ENCODE measurements around the gene ACAT2. TPM values are rescaled to one million over a fixed set of nuclear protein-coding genes. Genes with fewer than 3 reads are reported as not detected.
"Not testable (repeated sequence)": the region's sequence is repeated elsewhere in the genome, so short reads cannot be mapped to it uniquely, and the experiment has no call there.

Gene ACAT2
- total and polyA plus RNA-seq, 11 donors = 1.3 to 18.1 (median 7.3) TPM

DNA sequence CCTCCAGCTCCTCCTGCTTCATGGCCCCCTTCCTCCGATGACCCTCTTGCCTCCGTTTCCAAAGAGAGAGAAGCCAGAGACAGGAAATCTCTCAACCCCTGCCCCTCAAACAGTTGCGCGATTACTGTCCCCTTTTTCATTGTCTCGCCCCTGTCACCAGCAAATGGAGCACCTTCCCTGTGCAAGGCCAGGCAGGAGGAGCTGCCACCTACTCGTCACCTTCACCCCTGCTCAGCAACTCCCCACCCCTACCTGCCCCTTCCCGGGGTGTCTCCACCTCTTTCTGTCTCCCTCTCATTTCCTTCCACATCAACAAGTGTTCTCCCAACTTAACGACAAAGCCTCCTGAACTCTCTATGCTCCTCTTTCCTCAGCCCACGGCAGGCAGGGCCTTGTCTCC lies 51.9 kb downstream of the ACAT2 start:
- H3K27me3 ChIP-seq = no peaks in the 10 kb centered on the region
- no peak for DNase-seq
- no peak for TF ChIP-seq POLR2A (IDR thresholded peaks at IDR 0.05)
- TF ChIP-seq CTCF (IDR thresholded peaks at IDR 0.05) = no peak
- H3K36me3 ChIP-seq = no peaks in the 10 kb centered on the region
- no peaks in the 10 kb centered on the region for H3K9me3 ChIP-seq
- intact Hi-C loops (cut with DNase I) = no loop called here
- no peak overlapping the region for H3K4me3 ChIP-seq
- H3K27ac ChIP-seq = no peak overlapping the region
- H3K4me1 ChIP-seq = no peaks in the 10 kb centered on the region
- ATAC-seq = no peak
- 78 to 85% (median 81%) methylated on average over 9 of the region's 9 CpGs for WGBS, 4 donors

DNA sequence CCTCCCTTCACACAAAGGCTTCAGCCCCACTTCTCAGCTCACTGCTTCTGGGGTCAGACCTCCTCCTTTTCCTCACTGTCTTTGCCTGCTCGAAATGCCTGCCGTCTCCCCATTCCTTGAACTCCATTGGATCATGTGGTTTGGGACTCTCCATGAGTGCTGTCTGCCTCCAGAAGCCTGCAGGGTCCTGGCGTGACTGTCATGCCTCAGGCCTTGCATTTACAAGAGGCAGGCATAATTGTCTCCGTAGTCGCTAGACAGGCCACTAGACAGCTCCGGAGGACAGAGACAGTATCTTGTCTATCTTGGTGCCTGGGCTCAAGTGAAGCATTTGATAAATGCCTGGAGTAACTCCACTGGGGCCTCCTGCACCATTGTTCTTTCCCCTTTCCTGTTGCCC lies 53.6 kb downstream of the ACAT2 start:
- Histone ChIP-seq H3K27ac (no peak overlapping the region), H3K36me3 (no peaks in the 10 kb centered on the region), H3K4me1 (no peaks in the 10 kb centered on the region), H3K4me3 (no peak overlapping the region), H3K27me3 (no peaks in the 10 kb centered on the region), H3K9me3 (no peaks in the 10 kb centered on the region)
- intact Hi-C loops (cut with DNase I) = no loop called here
- TF ChIP-seq POLR2A (IDR thresholded peaks at IDR 0.05) = no peak
- TF ChIP-seq CTCF (IDR thresholded peaks at IDR 0.05) = no peak
- DNase-seq (no peak), ATAC-seq (no peak)
- WGBS, 4 donors = 72 to 81% (median 74%) methylated on average over 6 of the region's 6 CpGs

GRCh38 chr6:159816775-159817174 lies 54.9 kb downstream of the ACAT2 start:
- H3K36me3 ChIP-seq; H3K27me3 ChIP-seq; H3K27ac ChIP-seq; H3K4me3 ChIP-seq; ATAC-seq; intact Hi-C loops (cut with DNase I); H3K4me1 ChIP-seq; DNase-seq; H3K9me3 ChIP-seq: not testable (repeated sequence)
- WGBS, 4 donors = 73 to 83% (median 79%) methylated on average over 3 of the region's 3 CpGs

DNA sequence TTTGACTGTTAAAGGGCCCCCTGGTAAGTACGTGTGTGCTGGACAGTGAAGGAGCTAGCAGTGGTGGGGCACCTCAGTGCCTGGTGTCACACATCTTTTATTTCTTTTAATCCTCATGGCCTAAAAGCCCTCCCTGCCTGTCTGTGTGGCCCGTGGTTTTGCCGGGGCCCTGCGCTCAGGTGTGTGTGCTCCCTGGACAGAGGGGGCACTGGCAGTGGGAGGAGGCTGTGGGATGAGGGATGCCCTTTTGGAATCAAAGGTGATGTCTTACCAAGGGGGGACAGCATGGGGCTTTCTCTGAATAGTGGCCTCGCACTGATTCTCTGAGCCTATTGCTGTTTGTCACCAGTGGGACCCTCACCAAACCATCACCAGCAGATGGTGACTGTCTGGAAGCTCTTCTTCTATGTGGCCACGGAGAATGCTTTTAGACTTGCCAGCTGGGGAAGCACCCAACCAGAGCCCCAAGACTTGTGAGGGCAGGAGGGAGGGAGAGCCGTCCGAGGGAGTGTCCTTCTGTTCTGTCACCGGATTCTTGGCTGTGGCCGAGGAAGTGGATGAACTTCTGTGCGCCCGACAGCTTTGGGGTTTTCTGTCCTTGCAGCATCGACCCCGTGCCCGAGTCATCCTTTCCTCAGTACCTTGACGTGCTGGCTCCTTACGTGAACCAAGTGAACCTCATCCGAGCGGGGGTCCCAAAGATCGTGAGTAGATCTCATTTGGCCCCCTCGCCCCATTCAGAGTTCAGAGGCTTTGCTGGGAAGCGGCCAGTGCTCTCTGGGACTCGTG lies 56.3 kb downstream of the ACAT2 start:
- no peak overlapping the region for H3K4me3 ChIP-seq
- DNase-seq (no peak), ATAC-seq (no peak)
- no peaks in the 10 kb centered on the region for H3K36me3 ChIP-seq
- no peak overlapping the region for H3K27ac ChIP-seq
- no peaks in the 10 kb centered on the region for H3K27me3 ChIP-seq
- no peaks in the 10 kb centered on the region for H3K4me1 ChIP-seq
- intact Hi-C loops (cut with DNase I) = no loop called here
- no peaks in the 10 kb centered on the region for H3K9me3 ChIP-seq
- 86 to 89% (median 87%) methylated on average over 20 to 23 of the region's 23 CpGs for WGBS, 4 donors
- no peak for TF ChIP-seq POLR2A (IDR thresholded peaks at IDR 0.05)
- TF ChIP-seq CTCF (IDR thresholded peaks at IDR 0.05) = no peak

DNA sequence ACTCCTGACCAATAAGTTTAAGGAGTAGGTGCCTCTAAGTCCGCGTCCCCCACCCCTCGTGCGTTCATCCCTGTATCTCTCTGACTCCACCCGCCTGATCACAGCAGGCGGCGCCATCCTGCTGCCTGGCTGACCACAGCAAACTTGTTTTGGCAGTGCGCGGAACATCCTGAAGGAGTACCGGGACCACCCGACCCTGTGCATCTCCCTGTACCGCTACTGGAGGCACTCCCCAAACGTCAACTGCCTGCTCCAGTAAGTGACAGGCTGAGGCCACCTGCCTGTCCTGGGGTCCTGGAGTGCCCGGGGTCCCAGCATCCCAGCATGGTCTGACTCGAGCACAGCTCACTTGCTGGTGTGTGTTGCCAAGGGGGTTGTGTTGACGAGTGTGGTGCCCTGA lies 57.3 kb downstream of the ACAT2 start:
- no peak for TF ChIP-seq POLR2A (IDR thresholded peaks at IDR 0.05)
- no peak for TF ChIP-seq CTCF (IDR thresholded peaks at IDR 0.05)
- no peak overlapping the region for H3K27ac ChIP-seq
- H3K27me3 ChIP-seq = no peaks in the 10 kb centered on the region
- intact Hi-C loops (cut with DNase I) = no loop called here
- no peaks in the 10 kb centered on the region for H3K9me3 ChIP-seq
- H3K4me3 ChIP-seq = no peak overlapping the region
- DNase-seq (no peak), ATAC-seq (no peak)
- no peaks in the 10 kb centered on the region for H3K36me3 ChIP-seq
- H3K4me1 ChIP-seq = no peaks in the 10 kb centered on the region
- WGBS, 4 donors = 86 to 91% (median 87%) methylated on average over 15 to 16 of the region's 16 CpGs

All from heart left ventricle (tissue), 16 donors.